HUES6 (cell line): Measurements from ENCODE around the gene RHBDD1.

Experiments
- H3K27ac ChIP-seq: 2 replicates; pipeline ENCODE4 v1.7.0; 2013; ENCODE audit warnings: low read depth, mild to moderate bottlenecking, low read length, inconsistent platforms
- H3K27me3 ChIP-seq: 2 replicates; pipeline ENCODE4 v1.6.1; 2013; ENCODE audit warnings: low read length; ENCODE audit not compliant: control insufficient read depth, insufficient read depth
- H3K36me3 ChIP-seq: 2 replicates; pipeline ENCODE4 v1.6.1; 2013; ENCODE audit warnings: low read length; ENCODE audit not compliant: control insufficient read depth, insufficient read depth
- H3K4me1 ChIP-seq: 2 replicates; pipeline ENCODE4 v1.6.1; 2013; ENCODE audit warnings: low read length; ENCODE audit not compliant: control insufficient read depth, insufficient read depth
- H3K4me3 ChIP-seq: 2 replicates; pipeline ENCODE4 v1.5.1; 2013; ENCODE audit warnings: low read depth, low read length
- H3K9ac ChIP-seq: one replicate; pipeline ENCODE4 v1.6.1; 2013; ENCODE audit warnings: mild to moderate bottlenecking, low read length
- H3K9me3 ChIP-seq: 2 replicates; pipeline ENCODE4 v1.6.1; 2013; ENCODE audit warnings: low read depth, low read length; ENCODE audit not compliant: control insufficient read depth, insufficient read depth

Gene RHBDD1

DNA sequence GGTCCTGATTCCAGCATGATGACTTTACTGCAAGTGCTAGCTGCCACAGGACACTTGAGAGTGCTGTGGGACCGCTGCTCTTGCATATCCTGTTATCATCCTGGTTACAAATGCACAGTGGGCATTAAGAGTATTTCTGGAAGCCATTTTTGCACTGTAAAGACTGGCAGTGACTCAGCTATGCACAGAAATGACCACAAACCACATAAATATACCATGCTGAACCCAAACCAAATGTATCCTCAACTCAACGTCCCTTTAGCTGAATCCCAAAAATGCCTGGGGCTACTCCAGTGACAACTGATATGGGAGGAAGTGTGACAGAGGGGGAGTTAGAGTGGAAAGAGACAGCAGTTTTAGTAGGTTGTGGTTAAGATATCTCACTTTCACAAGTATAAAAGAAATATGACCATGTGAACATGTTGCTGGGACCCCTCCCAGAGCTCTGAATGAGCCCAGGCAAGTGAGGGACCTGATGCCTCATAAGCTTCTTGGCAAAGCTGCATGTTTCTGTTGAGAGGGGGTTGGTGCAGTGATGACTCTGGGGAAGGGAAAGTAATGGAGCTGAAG is 37.3 kb downstream of the RHBDD1 start:
- H3K27me3 ChIP-seq = no peaks in the 10 kb centered on the region
- no peak overlapping the region for H3K9ac ChIP-seq
- H3K4me1 ChIP-seq = peaks cover 25% of the 10 kb centered on the region
- H3K27ac ChIP-seq = no peak overlapping the region
- no peaks in the 10 kb centered on the region for H3K9me3 ChIP-seq
- no peaks in the 10 kb centered on the region; the same call in 1 of the 2 replicates for H3K36me3 ChIP-seq
- H3K4me3 ChIP-seq = no peak overlapping the region

DNA sequence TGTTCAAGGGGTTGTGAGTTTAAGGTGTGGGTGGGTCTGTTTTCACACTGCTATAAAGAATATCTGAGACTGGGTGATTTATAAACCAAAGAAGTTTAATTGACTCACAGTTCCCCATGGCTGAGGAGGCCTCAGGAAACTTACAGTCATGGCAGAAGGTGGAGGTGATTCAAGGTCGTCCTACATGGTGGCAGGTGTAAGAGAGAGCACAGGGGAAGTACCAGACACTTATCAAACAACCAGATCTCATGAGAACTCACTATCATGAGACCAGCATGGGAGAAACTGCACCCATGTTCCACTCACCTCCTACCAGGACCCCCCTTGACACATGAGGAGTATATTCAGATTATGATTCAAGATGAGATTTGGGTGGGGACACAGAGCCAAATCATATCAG is 38.0 kb downstream of the RHBDD1 start:
- no peak overlapping the region for H3K27ac ChIP-seq
- H3K9me3 ChIP-seq = no peaks in the 10 kb centered on the region

DNA sequence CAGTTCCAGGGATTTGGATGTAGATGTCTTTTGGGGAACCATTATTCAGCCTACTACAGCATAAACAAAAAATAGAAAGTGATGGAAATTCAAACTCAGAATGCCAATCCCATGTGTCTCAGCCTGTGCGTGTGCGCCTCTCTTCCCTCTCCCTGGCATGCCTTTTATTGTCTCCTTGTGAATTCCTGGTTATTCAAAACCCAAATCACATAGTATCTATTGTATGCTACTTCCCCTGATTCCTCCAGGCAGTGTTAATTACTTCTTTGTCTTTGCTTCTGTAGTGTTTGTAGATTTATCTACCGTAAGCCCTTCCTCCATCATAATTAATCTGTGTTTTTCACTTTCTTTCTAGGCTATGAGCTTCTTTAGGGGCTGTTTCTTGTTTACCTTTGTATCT is 38.9 kb downstream of the RHBDD1 start:
- Histone ChIP-seq H3K27ac (no peak overlapping the region), H3K9me3 (no peaks in the 10 kb centered on the region), H3K4me3 (no peak overlapping the region), H3K9ac (no peak overlapping the region), H3K36me3 (no peaks in the 10 kb centered on the region; the same call in 1 of the 2 replicates), H3K4me1 (peaks cover 9% of the 10 kb centered on the region), H3K27me3 (no peaks in the 10 kb centered on the region)

More for the DNA sequence above, 38.0 kb downstream of the RHBDD1 start:
- H3K36me3 ChIP-seq = no peaks in the 10 kb centered on the region; the same call in 1 of the 2 replicates
- no peak overlapping the region for H3K4me3 ChIP-seq
- peaks cover 18% of the 10 kb centered on the region for H3K4me1 ChIP-seq
- no peaks in the 10 kb centered on the region for H3K27me3 ChIP-seq
- H3K9ac ChIP-seq = no peak overlapping the region

DNA sequence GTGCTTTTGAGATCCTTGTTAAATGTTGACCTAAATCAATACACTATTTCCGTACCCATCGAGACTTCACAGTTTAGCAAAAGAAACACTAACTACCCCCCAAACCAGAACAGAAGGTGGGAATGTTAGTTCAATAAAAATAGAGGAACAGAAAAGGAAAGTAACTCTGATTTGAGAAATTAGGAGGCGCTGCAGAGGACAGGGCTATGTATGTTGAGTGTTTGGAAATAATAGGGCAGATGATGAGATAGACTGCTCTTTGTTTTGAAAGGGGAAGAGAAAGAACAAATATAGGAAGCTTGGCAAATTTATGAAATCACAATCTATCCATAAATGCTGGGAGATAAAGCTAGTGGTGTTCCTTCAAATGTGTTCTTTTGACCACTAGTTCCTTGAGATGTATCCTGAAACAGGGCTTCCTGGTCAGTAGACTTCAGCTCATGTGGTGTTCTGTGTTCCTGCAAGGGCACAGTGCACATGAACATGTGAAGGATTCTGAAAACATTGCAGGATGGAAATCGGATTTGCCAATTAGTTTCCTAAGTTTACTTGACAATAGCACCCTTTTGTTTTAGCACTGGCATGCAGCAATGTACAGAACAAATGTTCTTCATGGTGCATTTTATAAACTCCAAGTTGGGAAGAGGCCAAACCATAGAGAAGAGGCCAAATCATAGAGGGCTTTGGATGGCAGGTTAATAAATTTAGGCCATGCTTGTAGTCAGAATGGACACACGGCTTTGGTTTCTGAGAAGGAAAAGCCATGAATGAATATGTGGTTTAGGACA is 39.8 kb downstream of the RHBDD1 start:
- no peak overlapping the region for H3K27ac ChIP-seq
- H3K27me3 ChIP-seq = no peaks in the 10 kb centered on the region

DNA sequence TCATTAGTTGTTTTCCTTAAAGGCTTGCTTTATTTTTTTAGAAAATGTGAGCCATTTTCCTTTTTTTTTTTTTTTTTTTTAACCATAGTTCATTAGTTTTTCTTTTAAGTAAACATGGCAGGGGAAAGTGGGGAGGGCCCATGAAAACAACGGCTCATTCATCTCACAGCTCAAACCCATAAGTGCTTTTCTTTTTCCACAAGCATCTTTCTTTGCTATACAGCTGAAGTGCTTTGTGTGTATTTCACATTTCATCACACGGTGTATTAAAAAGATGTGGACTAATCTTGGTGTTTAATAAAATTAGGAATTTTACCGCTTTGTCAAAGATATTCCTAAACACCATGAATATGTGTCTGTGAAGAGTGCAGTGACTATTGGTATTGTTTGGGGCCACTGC is 41.6 kb downstream of the RHBDD1 start:
- 0 out of 2 replicates have a peak, but pooled peaks cover 5% of the 10 kb centered on the region for H3K4me1 ChIP-seq
- no peaks in the 10 kb centered on the region; the same call in 1 of the 2 replicates for H3K36me3 ChIP-seq
- no peak overlapping the region for H3K9ac ChIP-seq
- H3K27me3 ChIP-seq = no peaks in the 10 kb centered on the region
- H3K9me3 ChIP-seq = no peaks in the 10 kb centered on the region
- no peak overlapping the region for H3K4me3 ChIP-seq
- no peak overlapping the region for H3K27ac ChIP-seq

More for the DNA sequence above, 39.8 kb downstream of the RHBDD1 start:
- H3K4me1 ChIP-seq = 0 out of 2 replicates have a peak, but pooled peaks cover 5% of the 10 kb centered on the region
- no peaks in the 10 kb centered on the region for H3K9me3 ChIP-seq
- no peaks in the 10 kb centered on the region; the same call in 1 of the 2 replicates for H3K36me3 ChIP-seq
- H3K9ac ChIP-seq = no peak overlapping the region
- no peak overlapping the region for H3K4me3 ChIP-seq

DNA sequence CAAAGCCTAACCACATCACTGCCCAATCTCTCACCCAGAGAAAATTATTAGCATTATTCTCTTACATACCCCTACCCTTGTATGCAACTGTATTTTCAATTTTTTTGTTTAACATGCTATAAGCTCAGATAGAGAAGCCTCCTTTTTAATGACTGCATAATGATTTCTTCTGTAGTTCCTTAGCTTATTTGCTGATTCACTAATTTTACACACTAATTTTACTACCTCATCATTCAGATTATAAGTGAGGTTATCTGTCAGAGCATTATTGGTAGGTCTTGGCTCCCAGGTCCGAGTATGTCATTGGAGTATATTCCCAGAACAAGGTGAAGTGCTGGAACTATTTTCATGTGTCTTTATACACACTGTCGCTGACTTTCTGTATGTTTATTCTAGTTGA is 45.4 kb downstream of the RHBDD1 start:
- Histone ChIP-seq H3K27me3 (no peaks in the 10 kb centered on the region), H3K36me3 (no peaks in the 10 kb centered on the region), H3K27ac (no peak overlapping the region), H3K4me1 (no peaks in the 10 kb centered on the region), H3K4me3 (no peak overlapping the region), H3K9ac (no peak overlapping the region), H3K9me3 (no peaks in the 10 kb centered on the region)

DNA sequence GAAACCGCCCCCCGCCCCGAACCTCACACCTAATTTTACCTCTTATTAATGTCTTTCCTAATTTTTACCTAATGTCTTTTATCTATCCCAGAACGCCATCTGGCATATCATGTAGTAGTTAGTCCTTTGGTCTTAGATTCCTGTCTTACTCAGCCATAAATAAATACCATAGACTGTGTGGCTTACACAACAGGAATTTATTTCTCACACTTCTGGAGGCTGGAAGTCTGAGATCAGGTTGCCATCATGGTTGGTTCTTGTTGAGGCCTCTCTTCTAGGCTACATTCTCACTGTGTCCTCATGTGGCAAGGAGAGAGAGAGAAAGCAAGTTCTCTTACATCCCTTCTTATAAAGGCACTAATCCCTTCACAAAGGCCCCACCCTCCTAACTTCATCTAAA is 46.8 kb downstream of the RHBDD1 start:
- Histone ChIP-seq H3K36me3 (no peaks in the 10 kb centered on the region), H3K27me3 (no peaks in the 10 kb centered on the region), H3K27ac (no peak overlapping the region), H3K9ac (no peak overlapping the region), H3K4me1 (no peaks in the 10 kb centered on the region), H3K4me3 (no peak overlapping the region), H3K9me3 (no peaks in the 10 kb centered on the region)

DNA sequence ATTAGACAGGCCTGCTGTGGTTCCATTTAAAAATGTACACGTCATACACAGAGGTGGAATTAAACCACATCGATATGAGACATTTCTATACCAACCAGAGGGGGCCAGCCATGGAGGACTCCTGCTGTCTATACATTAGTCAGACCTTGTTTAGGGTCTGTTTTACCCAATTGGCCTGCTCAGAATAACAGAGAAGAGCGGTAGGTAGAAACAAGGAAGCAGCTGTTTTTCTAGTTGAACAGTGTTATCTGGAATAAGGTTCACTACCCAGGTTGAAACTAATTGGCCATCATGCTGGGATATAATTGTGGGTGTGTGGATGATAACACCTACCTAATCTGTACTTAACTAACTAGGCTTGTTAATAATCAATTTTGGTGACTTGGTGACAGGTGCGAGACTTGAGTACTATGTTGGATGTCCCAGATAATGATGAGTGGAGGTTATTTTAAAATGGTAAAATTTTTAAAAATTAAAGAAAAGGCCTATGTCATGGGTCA is 47.5 kb downstream of the RHBDD1 start:
- no peaks in the 10 kb centered on the region for H3K27me3 ChIP-seq
- no peaks in the 10 kb centered on the region for H3K9me3 ChIP-seq
- H3K36me3 ChIP-seq = no peaks in the 10 kb centered on the region
- no peak overlapping the region for H3K9ac ChIP-seq
- no peaks in the 10 kb centered on the region for H3K4me1 ChIP-seq
- no peak overlapping the region for H3K27ac ChIP-seq
- no peak overlapping the region for H3K4me3 ChIP-seq

DNA sequence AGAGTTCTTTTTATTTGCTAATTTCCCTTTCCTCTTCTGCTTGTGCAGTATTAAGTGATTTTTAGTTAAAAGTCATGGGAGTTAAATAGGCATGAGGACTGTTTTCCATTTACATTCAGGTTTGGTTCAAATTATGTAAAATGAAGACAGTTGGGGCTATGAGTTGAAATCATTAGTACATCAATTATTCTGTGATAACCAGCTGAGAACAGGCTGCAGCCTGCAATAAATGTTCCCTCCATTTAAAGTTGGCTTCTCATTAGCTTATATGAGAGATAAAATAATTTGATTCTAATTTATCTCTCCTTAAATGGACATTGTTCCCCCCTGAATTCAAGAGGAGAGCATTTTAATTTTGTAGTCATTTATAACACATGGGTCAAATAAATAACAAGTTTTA is 48.3 kb downstream of the RHBDD1 start:
- Histone ChIP-seq H3K4me1 (no peaks in the 10 kb centered on the region), H3K27me3 (no peaks in the 10 kb centered on the region), H3K36me3 (no peaks in the 10 kb centered on the region), H3K9me3 (no peaks in the 10 kb centered on the region), H3K4me3 (no peak overlapping the region), H3K9ac (no peak overlapping the region), H3K27ac (no peak overlapping the region)

DNA sequence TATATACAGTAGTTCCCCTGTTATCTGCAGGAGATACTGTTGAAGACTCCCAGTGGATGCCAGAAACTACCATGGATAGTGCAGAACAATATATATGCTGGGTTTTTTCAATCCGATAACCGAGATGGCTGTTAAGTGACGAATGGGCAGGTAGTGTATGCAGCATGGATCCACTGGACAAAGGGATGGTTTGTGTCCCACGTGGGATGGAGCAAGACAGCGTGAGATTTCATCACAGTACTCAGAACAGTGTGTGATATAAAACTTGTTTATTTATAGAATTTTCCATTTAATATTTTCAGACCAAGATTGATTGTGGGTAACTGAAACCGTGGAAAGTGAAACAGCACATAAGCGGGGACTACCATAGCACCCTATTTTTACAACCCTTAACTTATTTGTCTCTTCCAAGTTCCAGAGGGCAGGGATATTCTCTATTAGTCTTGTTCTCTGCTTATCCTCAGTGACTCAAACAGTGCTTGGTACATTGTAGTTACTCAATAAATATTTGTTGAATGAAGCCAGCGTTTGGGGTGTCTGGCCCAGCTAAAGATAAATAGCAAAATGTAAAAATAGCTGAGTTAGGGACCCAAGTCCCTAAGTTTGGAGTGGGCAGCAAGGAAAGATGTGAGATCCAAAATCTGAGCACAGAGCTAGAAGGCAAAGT is 50.0 kb downstream of the RHBDD1 start:
- Histone ChIP-seq H3K9me3 (no peaks in the 10 kb centered on the region), H3K9ac (no peak overlapping the region), H3K36me3 (no peaks in the 10 kb centered on the region), H3K4me1 (no peaks in the 10 kb centered on the region), H3K4me3 (no peak overlapping the region), H3K27me3 (no peaks in the 10 kb centered on the region), H3K27ac (no peak overlapping the region)

DNA sequence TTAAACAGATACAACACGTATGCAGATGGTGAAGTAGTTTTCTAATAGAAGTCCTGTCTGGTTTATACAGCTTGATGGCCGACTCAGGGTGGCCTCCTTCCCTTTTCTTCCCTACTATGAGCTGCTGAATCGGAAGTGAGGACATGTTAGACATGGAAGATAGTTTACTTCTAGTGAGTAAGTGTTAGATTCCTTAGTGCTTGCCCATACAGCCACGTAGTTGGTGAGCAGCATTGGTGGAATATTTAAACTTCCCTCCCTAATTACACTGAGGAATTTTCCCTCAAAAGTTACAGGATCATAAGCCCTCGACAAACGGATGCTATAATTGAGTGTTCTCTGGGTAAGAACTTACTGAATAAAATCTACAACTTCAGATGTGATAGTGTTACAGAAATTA is 52.1 kb downstream of the RHBDD1 start:
- Histone ChIP-seq H3K27me3 (no peaks in the 10 kb centered on the region), H3K4me1 (no peaks in the 10 kb centered on the region)

More for the DNA sequence above, 52.1 kb downstream of the RHBDD1 start:
- H3K36me3 ChIP-seq = no peaks in the 10 kb centered on the region
- no peaks in the 10 kb centered on the region for H3K9me3 ChIP-seq
- H3K9ac ChIP-seq = no peak overlapping the region
- H3K27ac ChIP-seq = no peak overlapping the region
- H3K4me3 ChIP-seq = no peak overlapping the region
